Measurements from ENCODE around the gene MCRS1. TPM values are rescaled to one million over a fixed set of nuclear protein-coding genes. Genes with fewer than 3 reads are reported as not detected.

The MCRS1 gene
- total and polyA plus RNA-seq, 10 of the 15 experiments (the other 5 are each of a cell fraction or from before 2014, with no cell fraction given), result 34.3 to 82.8 (median 57.6) TPM

DNA sequence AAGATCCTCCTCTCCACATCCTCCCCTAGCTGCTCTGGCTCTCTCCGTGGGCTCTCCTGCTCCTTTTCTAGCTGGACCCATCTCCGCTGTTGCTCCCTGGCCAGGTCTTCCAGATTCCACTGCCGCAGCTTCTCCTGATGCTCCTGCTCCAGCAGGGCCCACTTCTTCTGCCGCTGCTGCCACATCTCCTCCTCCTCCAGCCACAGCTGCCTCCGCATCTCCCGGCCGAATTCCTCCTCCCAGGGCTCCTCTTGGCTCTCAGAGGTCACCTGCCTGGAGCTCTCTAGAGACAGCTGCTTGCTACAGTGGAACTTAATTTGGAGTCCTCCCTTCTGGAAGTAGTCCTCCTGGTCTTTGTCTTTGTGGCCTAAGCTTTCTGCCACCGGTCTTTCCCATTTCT is 32.0 kb upstream of the MCRS1 start:
- H3K27me3 ChIP-seq (replicated peaks in 1 of 2; ENCODE audit: control insufficient read depth in 2 of 2, insufficient read depth in 2 of 2, low read length in 1 of 2), result no peaks in the 10 kb centered on the region
- no peak for DNase-seq (ENCODE audit: low read depth, low spot score)
- TF ChIP-seq POLR2AphosphoS2 (IDR thresholded peaks at IDR 0.05; ENCODE audit: low read depth, low read length) (no peak), KDM1A (IDR thresholded peaks at IDR 0.05; ENCODE audit: borderline replicate concordance) (no peak), BRCA1 (IDR thresholded peaks at IDR 0.05; ENCODE audit: low read depth, low read length) (no peak), NFYA (IDR thresholded peaks at IDR 0.05; ENCODE audit: borderline replicate concordance, low read depth, low read length) (no peak), BACH1 (IDR thresholded peaks at IDR 0.05; ENCODE audit: borderline replicate concordance) (no peak), HDGF (IDR thresholded peaks at IDR 0.05) (no peak), ETV6 (conservative IDR thresholded peaks at IDR 0.05 in 1 of 2, IDR thresholded peaks at IDR 0.05 in 1 of 2; ENCODE audit: borderline replicate concordance in 1 of 2, low read depth in 1 of 2) (no peak), ATF7 (IDR thresholded peaks at IDR 0.05; ENCODE audit: low read depth) (no peak), KLF5 (IDR thresholded peaks at IDR 0.05; ENCODE audit: partially characterized antibody) (no peak), RFX5 (IDR thresholded peaks at IDR 0.05; ENCODE audit: low read depth, low read length) (no peak), MXI1 (IDR thresholded peaks at IDR 0.05; ENCODE audit: low read depth, low read length) (no peak)
- TF ChIP-seq, protein P1, sequence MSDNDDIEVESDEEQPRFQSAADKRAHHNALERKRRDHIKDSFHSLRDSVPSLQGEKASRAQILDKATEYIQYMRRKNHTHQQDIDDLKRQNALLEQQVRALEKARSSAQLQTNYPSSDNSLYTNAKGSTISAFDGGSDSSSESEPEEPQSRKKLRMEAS (IDR thresholded peaks at IDR 0.05; ENCODE audit: low read depth, low read length), result no peak
- TF ChIP-seq, protein P2, sequence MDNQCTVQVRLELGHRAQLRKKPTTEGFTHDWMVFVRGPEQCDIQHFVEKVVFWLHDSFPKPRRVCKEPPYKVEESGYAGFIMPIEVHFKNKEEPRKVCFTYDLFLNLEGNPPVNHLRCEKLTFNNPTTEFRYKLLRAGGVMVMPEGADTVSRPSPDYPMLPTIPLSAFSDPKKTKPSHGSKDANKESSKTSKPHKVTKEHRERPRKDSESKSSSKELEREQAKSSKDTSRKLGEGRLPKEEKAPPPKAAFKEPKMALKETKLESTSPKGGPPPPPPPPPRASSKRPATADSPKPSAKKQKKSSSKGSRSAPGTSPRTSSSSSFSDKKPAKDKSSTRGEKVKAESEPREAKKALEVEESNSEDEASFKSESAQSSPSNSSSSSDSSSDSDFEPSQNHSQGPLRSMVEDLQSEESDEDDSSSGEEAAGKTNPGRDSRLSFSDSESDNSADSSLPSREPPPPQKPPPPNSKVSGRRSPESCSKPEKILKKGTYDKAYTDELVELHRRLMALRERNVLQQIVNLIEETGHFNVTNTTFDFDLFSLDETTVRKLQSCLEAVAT (IDR thresholded peaks at IDR 0.05), result no peak
- TF ChIP-seq, protein P3, sequence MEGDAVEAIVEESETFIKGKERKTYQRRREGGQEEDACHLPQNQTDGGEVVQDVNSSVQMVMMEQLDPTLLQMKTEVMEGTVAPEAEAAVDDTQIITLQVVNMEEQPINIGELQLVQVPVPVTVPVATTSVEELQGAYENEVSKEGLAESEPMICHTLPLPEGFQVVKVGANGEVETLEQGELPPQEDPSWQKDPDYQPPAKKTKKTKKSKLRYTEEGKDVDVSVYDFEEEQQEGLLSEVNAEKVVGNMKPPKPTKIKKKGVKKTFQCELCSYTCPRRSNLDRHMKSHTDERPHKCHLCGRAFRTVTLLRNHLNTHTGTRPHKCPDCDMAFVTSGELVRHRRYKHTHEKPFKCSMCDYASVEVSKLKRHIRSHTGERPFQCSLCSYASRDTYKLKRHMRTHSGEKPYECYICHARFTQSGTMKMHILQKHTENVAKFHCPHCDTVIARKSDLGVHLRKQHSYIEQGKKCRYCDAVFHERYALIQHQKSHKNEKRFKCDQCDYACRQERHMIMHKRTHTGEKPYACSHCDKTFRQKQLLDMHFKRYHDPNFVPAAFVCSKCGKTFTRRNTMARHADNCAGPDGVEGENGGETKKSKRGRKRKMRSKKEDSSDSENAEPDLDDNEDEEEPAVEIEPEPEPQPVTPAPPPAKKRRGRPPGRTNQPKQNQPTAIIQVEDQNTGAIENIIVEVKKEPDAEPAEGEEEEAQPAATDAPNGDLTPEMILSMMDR (IDR thresholded peaks at IDR 0.05 in 2 of 3, conservative IDR thresholded peaks at IDR 0.05 in 1 of 3; ENCODE audit: control insufficient read depth in 2 of 3, extremely low read depth in 1 of 3, insufficient read depth in 1 of 3, low read depth in 3 of 3, low read length in 3 of 3), result no peak
- TF ChIP-seq, protein P4, sequence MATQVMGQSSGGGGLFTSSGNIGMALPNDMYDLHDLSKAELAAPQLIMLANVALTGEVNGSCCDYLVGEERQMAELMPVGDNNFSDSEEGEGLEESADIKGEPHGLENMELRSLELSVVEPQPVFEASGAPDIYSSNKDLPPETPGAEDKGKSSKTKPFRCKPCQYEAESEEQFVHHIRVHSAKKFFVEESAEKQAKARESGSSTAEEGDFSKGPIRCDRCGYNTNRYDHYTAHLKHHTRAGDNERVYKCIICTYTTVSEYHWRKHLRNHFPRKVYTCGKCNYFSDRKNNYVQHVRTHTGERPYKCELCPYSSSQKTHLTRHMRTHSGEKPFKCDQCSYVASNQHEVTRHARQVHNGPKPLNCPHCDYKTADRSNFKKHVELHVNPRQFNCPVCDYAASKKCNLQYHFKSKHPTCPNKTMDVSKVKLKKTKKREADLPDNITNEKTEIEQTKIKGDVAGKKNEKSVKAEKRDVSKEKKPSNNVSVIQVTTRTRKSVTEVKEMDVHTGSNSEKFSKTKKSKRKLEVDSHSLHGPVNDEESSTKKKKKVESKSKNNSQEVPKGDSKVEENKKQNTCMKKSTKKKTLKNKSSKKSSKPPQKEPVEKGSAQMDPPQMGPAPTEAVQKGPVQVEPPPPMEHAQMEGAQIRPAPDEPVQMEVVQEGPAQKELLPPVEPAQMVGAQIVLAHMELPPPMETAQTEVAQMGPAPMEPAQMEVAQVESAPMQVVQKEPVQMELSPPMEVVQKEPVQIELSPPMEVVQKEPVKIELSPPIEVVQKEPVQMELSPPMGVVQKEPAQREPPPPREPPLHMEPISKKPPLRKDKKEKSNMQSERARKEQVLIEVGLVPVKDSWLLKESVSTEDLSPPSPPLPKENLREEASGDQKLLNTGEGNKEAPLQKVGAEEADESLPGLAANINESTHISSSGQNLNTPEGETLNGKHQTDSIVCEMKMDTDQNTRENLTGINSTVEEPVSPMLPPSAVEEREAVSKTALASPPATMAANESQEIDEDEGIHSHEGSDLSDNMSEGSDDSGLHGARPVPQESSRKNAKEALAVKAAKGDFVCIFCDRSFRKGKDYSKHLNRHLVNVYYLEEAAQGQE (IDR thresholded peaks at IDR 0.05; ENCODE audit: low read depth, low read length), result no peak
- H3K9ac ChIP-seq (ENCODE audit: control insufficient read depth, insufficient read depth, low read length), result no peak overlapping the region
- ATAC-seq, result no peak
- no peak overlapping the region for H3K4me2 ChIP-seq (ENCODE audit: control insufficient read depth, insufficient read depth)
- no peaks in the 10 kb centered on the region for H3K4me1 ChIP-seq (ENCODE audit: control insufficient read depth, insufficient read depth, low read length)
- in situ Hi-C loops (cut with MboI), result no loop called here
- intact Hi-C loops (cut with micrococcal nuclease; ENCODE audit: unreplicated experiment), result no loop called here
- ChIA-PET SMC1A (ENCODE audit: uncharacterized antibody, unreplicated experiment) (no interaction called here), CTCF (interaction anchor here (1.4 kb wide), 1 partner anchor 242 kb away, joined by 4 read pairs; no protein-coding TSS in a partner anchor), POLR2A (interaction anchor here (1.2 kb wide), 1 partner anchor 14 kb away, joined by 3 read pairs; no protein-coding TSS in a partner anchor), RAD21 (ENCODE audit: unreplicated experiment) (no interaction called here)
- 89% methylated on average over 8 of the region's 8 CpGs for WGBS (ENCODE audit: insufficient coverage, insufficient replicate concordance, low lambda C conversion rate, missing lambda C conversion rate)
- H3K4me3 ChIP-seq, result no peak overlapping the region
- BruUV-seq (replicated peaks), result no TSS peak
- no peak overlapping the region for H3K27ac ChIP-seq (ENCODE audit: control insufficient read depth, insufficient read depth)
- FAIRE-seq, result no peak
- no peaks in the 10 kb centered on the region for H3K79me2 ChIP-seq (ENCODE audit: control insufficient read depth, insufficient read depth, low read length)
- H3K36me3 ChIP-seq (ENCODE audit: control insufficient read depth in 2 of 2, insufficient read depth in 2 of 2, low read length in 1 of 2), result no peaks in the 10 kb centered on the region
- no peak overlapping the region for H2AFZ ChIP-seq (ENCODE audit: control insufficient read depth, low read depth, low read length)
- H4K20me1 ChIP-seq (ENCODE audit: control insufficient read depth, insufficient read depth), result no peaks in the 10 kb centered on the region
- no peaks in the 10 kb centered on the region for H3K9me3 ChIP-seq (replicated peaks; ENCODE audit: control insufficient read depth, insufficient read depth, low read length)

Measured in GM12878 (cell line).